Stomach smooth muscle (tissue), 2 donors: Measurements from ENCODE around the gene MEF2D.

Source experiments
- H3K27ac ChIP-seq: one replicate; pipeline ENCODE4 v1.7.0; 2013; ENCODE audit warnings: mild to moderate bottlenecking, low read length, inconsistent platforms
- H3K27me3 ChIP-seq, 2 donors: one replicate each; pipeline ENCODE4 v1.7.0; 2013; ENCODE audit warnings: low read length in 2 of 2; ENCODE audit not compliant: insufficient read depth in 2 of 2, control insufficient read depth in 1 of 2
- H3K36me3 ChIP-seq, 2 donors: one replicate each; pipeline ENCODE4 v1.7.0; 2013; ENCODE audit warnings: low read length in 2 of 2; ENCODE audit not compliant: control insufficient read depth in 2 of 2, insufficient read depth in 2 of 2
- H3K4me1 ChIP-seq: one replicate; pipeline ENCODE4 v1.7.0; 2013; ENCODE audit warnings: low read length; ENCODE audit not compliant: control insufficient read depth, insufficient read depth
- H3K4me3 ChIP-seq, 2 donors: one replicate each; pipeline ENCODE4 v1.7.0; 2013; ENCODE audit warnings: low read length in 2 of 2
- H3K9ac ChIP-seq, 2 donors: one replicate each; pipeline ENCODE4 v1.7.0; 2013; ENCODE audit warnings: low read length in 2 of 2, mild to moderate bottlenecking in 1 of 2
- H3K9me3 ChIP-seq, 2 donors: one replicate each; pipeline ENCODE4 v1.7.0; 2013; ENCODE audit warnings: low read length in 2 of 2; ENCODE audit not compliant: control insufficient read depth in 2 of 2
- donor health status: healthy.
- donor health status: Pancreatic carcinoma.

Gene MEF2D

GRCh38 chr1:156494309-156494895 is 6.2 kb downstream of the MEF2D start:
- Histone ChIP-seq H3K27ac (peak overlapping the region; percentile 67), H3K4me1 (peaks cover 98% of the 10 kb centered on the region), H3K4me3 (peak overlapping the region in 1 of 2 donors; percentile 62), H3K9ac (peak overlapping the region; percentile 24 to 42), H3K27me3 (no peaks in the 10 kb centered on the region), H3K9me3 (no peaks in the 10 kb centered on the region), H3K36me3 (peaks cover 0 to 5% of the 10 kb centered on the region in 2 donors)

GRCh38 chr1:156493742-156494141 is 6.8 kb downstream of the MEF2D start:
- H3K36me3 ChIP-seq, result peaks cover 0 to 5% of the 10 kb centered on the region in 2 donors
- H3K27me3 ChIP-seq, result no peaks in the 10 kb centered on the region
- H3K9me3 ChIP-seq, result no peaks in the 10 kb centered on the region
- H3K4me1 ChIP-seq, result peaks cover 99% of the 10 kb centered on the region
- H3K27ac ChIP-seq, result peak overlapping the region; percentile 67
- H3K9ac ChIP-seq, result peak overlapping the region; percentile 13 to 24
- peak overlapping the region; percentile 38 to 62 for H3K4me3 ChIP-seq

DNA sequence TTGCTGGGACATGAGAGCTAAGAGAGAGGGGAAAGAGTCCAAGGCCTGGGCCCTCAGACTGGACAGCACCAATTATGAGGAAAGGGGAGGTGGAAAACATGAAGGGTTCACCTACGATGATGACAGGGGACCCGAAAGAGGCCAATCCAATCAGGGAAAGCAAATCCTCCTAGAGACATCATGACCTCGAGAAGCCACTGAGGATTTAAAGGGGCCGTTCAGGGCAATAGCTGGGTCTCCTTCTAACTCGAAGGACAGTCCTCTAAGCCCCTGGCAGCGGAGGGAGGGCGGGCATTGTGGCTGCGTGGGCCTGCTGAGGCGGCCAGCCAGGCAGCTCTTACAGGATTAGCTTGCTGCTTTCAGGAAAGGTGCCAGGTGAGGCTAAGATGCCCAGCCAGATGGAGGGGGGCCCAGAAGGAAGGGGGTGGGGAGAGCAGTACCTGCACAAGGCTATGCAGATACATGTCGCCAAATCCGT is 7.4 kb downstream of the MEF2D start:
- peak overlapping the region; percentile 67 for H3K27ac ChIP-seq
- H3K36me3 ChIP-seq, result peaks cover 0 to 5% of the 10 kb centered on the region in 2 donors
- H3K9me3 ChIP-seq, result no peaks in the 10 kb centered on the region
- no peaks in the 10 kb centered on the region for H3K27me3 ChIP-seq
- H3K9ac ChIP-seq, result peak overlapping the region; percentile 29 to 36
- H3K4me1 ChIP-seq, result peaks cover 100% of the 10 kb centered on the region
- peak overlapping the region in 1 of 2 donors; percentile 62 for H3K4me3 ChIP-seq

DNA sequence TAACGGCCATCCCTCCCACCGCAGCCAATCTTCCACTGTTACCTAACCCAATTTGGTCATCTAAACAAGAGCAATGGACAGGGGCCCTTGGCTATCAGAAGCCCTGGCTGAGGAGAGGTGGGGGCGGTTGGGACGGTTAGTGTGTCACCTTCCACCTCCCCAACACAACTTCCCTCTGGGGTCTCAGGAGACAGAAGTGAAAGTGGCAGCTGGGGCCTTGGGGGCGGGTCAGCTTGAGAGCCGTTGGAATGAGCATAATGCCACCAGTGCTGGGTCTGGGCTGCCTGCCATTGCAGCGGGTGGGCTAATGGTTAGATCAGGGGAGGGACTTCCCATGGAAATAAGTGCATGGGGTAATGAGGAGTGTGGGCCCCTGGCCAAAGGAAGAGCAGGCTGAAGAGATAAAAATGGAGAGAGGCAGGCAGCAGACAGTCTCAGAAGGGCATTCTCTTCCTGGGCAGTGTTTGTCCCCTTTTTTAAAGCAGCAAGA is 7.9 kb downstream of the MEF2D start:
- peak overlapping the region in 1 of 2 donors; percentile 29 for H3K9ac ChIP-seq
- H3K36me3 ChIP-seq, result peaks cover 0 to 7% of the 10 kb centered on the region in 2 donors
- H3K27me3 ChIP-seq, result no peaks in the 10 kb centered on the region
- H3K4me1 ChIP-seq, result peaks cover 100% of the 10 kb centered on the region
- H3K27ac ChIP-seq, result peak overlapping the region; percentile 67
- H3K4me3 ChIP-seq, result peak overlapping the region; percentile 18 to 62
- H3K9me3 ChIP-seq, result no peaks in the 10 kb centered on the region

DNA sequence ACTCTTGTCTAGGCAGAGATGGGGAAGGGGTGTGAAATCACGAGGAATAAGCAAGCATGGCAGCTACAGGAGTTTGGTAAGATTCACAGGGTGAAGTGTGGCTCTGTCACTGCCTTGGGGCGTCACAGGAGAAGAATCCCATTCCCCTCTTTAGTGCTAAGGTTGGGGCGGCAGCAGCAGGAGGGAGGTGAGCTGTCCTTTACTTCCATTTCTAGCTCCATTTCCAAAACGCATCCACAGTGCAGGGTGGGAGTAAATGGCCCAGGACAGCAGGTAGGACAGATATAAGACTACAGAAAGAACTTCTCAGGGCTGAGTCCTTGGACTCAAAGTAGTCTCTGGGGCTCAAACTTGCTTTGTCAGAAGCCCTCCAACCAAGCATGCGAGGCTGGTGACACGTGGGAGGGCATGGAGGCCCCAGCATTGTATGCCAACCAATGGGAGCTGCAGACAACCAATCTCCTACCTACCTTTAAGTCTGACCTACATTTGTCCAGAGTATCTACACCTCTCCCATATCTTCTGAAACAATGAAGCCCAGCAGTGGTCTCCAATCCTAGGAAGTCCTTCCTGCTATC is 8.5 kb downstream of the MEF2D start:
- peak overlapping the region; percentile 67 for H3K27ac ChIP-seq
- no peak overlapping the region for H3K9ac ChIP-seq
- peaks cover 100% of the 10 kb centered on the region for H3K4me1 ChIP-seq
- no peaks in the 10 kb centered on the region for H3K27me3 ChIP-seq
- H3K36me3 ChIP-seq, result peaks cover 0 to 7% of the 10 kb centered on the region in 2 donors
- peak overlapping the region; percentile 18 to 62 for H3K4me3 ChIP-seq
- H3K9me3 ChIP-seq, result no peaks in the 10 kb centered on the region

GRCh38 chr1:156491151-156491949 is 9.2 kb downstream of the MEF2D start:
- Histone ChIP-seq H3K36me3 (peaks cover 0 to 7% of the 10 kb centered on the region in 2 donors), H3K9ac (peak overlapping the region; percentile 43 to 64), H3K9me3 (no peaks in the 10 kb centered on the region), H3K27ac (peak overlapping the region; percentile 67), H3K27me3 (no peaks in the 10 kb centered on the region), H3K4me3 (peak overlapping the region; percentile 50 to 68), H3K4me1 (peaks cover 93% of the 10 kb centered on the region)

DNA sequence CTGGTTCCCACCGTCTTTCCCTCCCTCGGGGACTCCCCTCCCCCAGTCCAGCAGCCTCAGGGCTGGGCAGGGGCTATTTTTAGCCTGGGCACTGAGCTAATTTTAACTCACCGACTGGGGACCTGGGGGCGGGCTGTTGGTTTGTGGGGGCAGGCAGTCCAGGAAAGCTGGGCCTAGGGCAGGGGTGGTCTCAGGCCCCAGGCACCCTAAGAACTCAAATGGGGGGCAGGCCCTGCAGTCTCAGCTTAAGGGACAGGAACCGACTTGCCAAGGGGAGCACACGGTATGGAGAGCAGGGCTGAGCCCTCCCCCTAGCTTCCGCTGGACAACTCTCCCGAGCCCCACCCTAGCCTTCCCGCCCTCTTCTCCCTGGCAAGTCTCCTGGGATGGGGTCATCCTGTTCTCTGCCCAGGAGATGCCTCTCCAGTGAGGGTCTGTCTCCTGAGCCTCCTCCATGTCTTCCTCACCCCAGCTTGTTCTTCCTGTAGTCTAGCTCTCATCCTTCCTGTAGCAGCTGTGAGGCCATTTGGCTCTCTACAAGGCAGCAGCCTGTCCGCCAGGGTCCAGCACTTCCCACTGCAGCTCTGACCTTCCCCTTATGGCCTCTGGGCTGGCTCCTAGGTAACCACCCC is 10.1 kb downstream of the MEF2D start:
- peak overlapping the region; percentile 42 to 43 for H3K9ac ChIP-seq
- peaks cover 90% of the 10 kb centered on the region for H3K4me1 ChIP-seq
- no peaks in the 10 kb centered on the region for H3K27me3 ChIP-seq
- peaks cover 0 to 9% of the 10 kb centered on the region in 2 donors for H3K36me3 ChIP-seq
- peak overlapping the region; percentile 67 for H3K27ac ChIP-seq
- H3K9me3 ChIP-seq, result no peaks in the 10 kb centered on the region
- H3K4me3 ChIP-seq, result peak overlapping the region; percentile 50 to 68

- Histone ChIP-seq H3K4me3 (peak overlapping the region; percentile 50 to 68), H3K9ac (peak overlapping the region in 1 of 2 donors; percentile 43), H3K36me3 (peaks cover 0 to 7% of the 10 kb centered on the region in 2 donors), H3K4me1 (peaks cover 88% of the 10 kb centered on the region), H3K27me3 (no peaks in the 10 kb centered on the region), H3K9me3 (no peaks in the 10 kb centered on the region), H3K27ac (peak overlapping the region; percentile 53)
These were observed 10.7 kb downstream of the MEF2D start for GRCh38 chr1:156489935-156490293.

DNA sequence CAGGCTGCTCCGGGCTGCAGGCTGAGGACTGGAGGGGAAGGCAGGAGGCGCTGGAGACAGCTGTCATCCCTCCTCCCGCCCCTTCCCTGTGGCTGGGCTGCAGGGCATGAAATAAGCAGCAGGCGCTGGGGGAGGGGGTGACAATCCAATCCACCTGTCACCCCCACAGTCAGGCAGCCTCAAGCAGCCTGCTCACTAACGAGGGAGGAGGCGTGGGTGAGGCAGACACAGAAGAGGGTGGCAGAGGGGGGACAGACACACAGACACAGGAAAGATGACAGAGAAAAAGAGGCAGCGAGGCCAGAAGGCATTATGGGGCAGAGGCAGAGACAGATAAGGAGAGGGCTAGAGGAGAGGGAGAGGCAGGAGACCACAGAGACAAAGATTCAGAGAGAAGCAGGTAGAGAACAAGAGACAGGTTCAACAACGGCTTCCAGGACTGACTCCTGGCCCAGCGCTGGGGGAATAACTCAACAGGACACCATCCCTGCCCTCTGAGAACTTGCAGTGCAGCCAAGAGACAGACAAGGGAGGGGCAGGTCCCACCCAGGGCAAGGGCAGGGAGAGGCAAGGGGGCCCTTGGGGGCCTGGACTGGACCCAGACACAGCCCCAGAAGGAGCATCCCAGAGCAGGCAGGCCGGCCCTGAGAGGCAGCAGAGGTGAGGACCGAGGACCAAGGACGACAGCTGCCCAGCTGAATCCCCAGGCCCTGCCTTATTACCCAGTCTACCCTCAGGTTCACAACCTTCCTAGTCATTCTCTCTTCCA is 11.2 kb downstream of the MEF2D start:
- H3K4me1 ChIP-seq, result peaks cover 88% of the 10 kb centered on the region
- H3K36me3 ChIP-seq, result peaks cover 0 to 4% of the 10 kb centered on the region in 2 donors
- H3K27me3 ChIP-seq, result no peaks in the 10 kb centered on the region
- H3K27ac ChIP-seq, result peak overlapping the region; percentile 53
- H3K9me3 ChIP-seq, result no peaks in the 10 kb centered on the region
- H3K4me3 ChIP-seq, result peak overlapping the region; percentile 50 to 68
- H3K9ac ChIP-seq, result no peak overlapping the region
